Placental pericyte (primary cell): Measurements from ENCODE around the gene OAT. TPM values are rescaled to one million over a fixed set of nuclear protein-coding genes. Genes with fewer than 3 reads are reported as not detected.

Experiments
- total RNA-seq: library from RNA; depleted of rRNA; stranded (reverse); fragments of >200 nt; gene quantifications from 2 replicates; pipeline ENCODE4 v1.2.3, GENCODE V29; 2012

Gene OAT
- 108 and 178 TPM in 2 replicates for total RNA-seq

DNA sequence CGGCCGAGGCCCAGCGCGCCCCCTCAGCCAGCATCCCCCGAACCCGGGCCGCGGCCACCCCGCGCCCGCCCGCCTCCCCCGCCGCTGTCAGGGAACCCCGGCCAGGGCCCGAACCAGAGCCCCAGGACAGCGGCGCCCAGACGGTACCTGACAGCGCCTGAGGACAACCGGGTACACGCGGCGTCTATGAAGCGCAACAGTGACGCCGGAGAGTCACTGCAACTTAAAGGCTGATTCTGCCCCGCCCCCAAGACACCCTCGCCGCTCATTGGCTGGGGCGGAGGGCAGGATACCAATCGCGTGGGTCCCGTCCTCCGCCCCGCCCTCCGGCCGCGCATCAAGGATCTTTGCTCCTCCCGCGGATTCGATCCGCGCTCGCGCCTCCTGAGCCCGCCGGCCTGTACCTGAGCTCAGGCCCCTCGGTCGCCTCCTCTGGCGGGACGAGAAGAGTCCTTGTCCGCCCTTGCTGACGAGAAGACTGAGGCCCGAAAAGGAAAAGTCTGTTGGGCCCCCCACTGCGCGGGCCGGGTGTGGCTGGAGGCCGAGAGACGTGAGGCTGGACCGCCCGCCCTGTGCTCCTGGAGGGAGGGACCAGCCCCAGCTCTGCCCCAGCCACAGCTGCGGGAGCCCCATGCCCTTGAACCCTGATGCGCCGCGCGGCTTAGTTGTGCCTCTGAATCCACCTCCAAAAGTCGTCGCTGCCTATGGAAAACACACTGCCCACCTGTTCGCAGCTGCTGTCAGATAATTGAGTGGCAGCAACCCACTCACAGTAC is at the start of gene OAT:
OAT (minus strand) TSS at position 198 of the 776 bp plus-strand sequence. CDS start 6,752 bp downstream, outside the sequence.

DNA sequence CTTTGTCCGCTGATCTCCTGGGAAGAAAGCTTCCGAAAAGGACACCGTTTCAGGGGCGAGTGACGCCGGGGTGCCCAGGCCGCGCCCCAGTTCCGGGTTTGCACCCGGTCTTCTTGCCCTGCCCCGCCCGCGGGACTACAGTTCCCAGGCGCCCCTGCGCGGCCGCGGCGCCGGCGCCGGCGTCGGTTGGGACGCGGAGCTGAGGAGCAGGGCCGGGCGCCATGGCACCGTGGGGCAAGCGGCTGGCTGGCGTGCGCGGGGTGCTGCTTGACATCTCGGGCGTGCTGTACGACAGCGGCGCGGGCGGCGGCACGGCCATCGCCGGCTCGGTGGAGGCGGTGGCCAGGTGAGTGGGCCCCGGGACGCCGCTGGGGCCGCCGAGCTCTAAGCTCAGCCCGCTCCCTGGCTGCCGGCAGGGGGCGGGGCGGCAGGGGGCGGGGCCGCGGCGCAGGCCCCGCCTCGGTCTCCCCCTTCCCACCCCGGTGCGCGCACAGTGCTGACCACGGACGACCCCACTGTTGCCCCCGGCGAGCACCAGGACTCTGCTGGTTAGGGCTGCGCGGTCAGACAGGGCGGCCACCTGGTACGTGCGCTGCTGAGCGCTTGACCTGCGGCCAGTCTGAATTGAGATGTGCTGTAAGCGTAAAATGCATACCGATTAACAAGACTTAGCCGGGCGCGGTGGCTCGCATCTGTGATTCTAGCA is 43.1 kb upstream of the OAT start, which contains the start of gene LHPP:
LHPP (plus strand) TSS at position 182 of the 706 bp plus-strand sequence; CDS start at position 222, 40 bp downstream.

DNA sequence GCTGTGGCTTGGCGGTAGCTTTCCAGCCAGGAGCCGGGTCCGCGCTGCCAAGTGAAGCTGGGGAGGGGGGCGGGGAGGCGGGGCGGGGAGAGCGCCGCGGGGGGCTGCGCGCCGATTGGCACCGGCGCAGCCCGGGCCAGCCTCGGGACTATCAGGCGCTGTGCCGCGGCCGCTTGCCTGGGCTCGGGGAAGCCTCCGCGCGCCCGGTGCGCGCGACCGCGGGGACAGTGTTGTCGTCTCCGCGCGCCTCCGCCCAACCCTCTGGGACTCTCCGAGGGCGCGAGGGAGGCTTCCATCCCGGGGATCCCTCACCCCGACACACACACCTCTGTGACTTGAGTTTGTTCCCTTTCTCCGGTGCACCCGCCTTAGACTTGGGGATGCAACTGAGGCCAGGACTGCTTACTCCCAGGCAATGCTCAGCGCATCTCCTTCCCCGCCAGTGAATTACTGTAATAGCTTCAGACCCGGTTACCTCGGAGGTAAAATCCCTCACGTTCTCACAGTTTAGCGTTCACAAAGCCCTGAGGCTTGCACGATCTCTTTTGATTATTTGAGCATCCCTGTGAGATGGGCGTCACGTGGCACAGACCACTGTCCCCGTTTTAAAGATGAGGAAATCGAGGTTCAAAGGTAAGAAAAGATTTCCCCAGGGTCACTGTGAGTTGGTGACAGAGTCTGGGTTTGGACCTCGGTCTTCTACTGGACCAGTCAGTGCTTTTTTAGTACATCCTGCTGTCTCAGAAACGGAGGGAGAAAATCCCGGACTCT is 31.5 kb upstream of the OAT start, which contains the start of gene NKX1-2:
NKX1-2 (minus strand) TSS at position 24 of the 771 bp plus-strand sequence. CDS start 92 bp downstream, outside the sequence.

Other genes with a start within 250 kb of the OAT start
- gene NKX1-2, start 31.1 kb upstream of the OAT start, total RNA-seq: not detected in 2 replicates
- gene LHPP, start 42.9 kb upstream of the OAT start, total RNA-seq: 8.2 and 19.7 TPM in 2 replicates